Glutamatergic neuron (in vitro differentiated cells): Measurements from ENCODE around the gene SHOC1. TPM values are rescaled to one million over a fixed set of nuclear protein-coding genes. Genes with fewer than 3 reads are reported as not detected.

ENCODE experiments used
- DNase-seq: peaks from one replicate; pipeline ENCODE4 v3.0.0; 2022
- H3K27ac Mint-ChIP-seq: one replicate; pipeline ENCODE4 v1.8.0; 2020; ENCODE audit warnings: mild to moderate bottlenecking, mixed read lengths, inconsistent platforms; ENCODE audit not compliant: unreplicated experiment
- H3K27me3 Mint-ChIP-seq: one replicate; pipeline ENCODE4 v1.8.0; 2020; ENCODE audit warnings: mild to moderate bottlenecking, moderate library complexity, mixed read lengths, inconsistent platforms; ENCODE audit not compliant: unreplicated experiment
- H3K36me3 Mint-ChIP-seq: one replicate; pipeline ENCODE4 v1.8.0; 2020; ENCODE audit warnings: mild to moderate bottlenecking, mixed read lengths, inconsistent platforms; ENCODE audit not compliant: unreplicated experiment
- H3K4me1 Mint-ChIP-seq: one replicate; pipeline ENCODE4 v1.8.0; 2020; ENCODE audit warnings: mild to moderate bottlenecking, low read depth, mixed read lengths, inconsistent platforms; ENCODE audit not compliant: unreplicated experiment
- H3K4me3 Mint-ChIP-seq: one replicate; pipeline ENCODE4 v1.8.0; 2020; ENCODE audit warnings: mild to moderate bottlenecking, mixed read lengths, inconsistent platforms; ENCODE audit not compliant: unreplicated experiment
- H3K9me3 Mint-ChIP-seq: one replicate; pipeline ENCODE4 v1.8.0; 2020; ENCODE audit warnings: mild to moderate bottlenecking, moderate library complexity, mixed read lengths, inconsistent platforms; ENCODE audit not compliant: unreplicated experiment
- CTCF ChIP-seq: fragments of 200-600 bp; sonication (generic); IDR thresholded peaks from one replicate; pipeline ENCODE4 v1.5.0; 2021; ENCODE audit not compliant: partially characterized antibody, unreplicated experiment
- total RNA-seq: library from RNA; stranded (reverse); fragmentation: NEBNext Ultra II Directional; extraction: Animal tissue kit (Norgen Biotek cat#: 25700); gene quantifications from one replicate; pipeline ENCODE4 v1.2.1, GENCODE V29; 2021; ENCODE audit not compliant: unreplicated experiment

SHOC1 gene
- total RNA-seq, 1 donor from 2014 or later: not detected

GRCh38 chr9:111759762-111760639 is 34.7 kb downstream of the SHOC1 start:
- Mint-ChIP-seq H3K27ac (no peak overlapping the region), H3K36me3 (no peaks in the 10 kb centered on the region), H3K4me3 (no peak overlapping the region), H3K4me1 (no peaks in the 10 kb centered on the region), H3K27me3 (no peaks in the 10 kb centered on the region), H3K9me3 (no peaks in the 10 kb centered on the region)
- DNase-seq: no peak
- peak; percentile 35 for TF ChIP-seq CTCF

- Mint-ChIP-seq H3K4me3 (no peak overlapping the region), H3K4me1 (no peaks in the 10 kb centered on the region), H3K27me3 (no peaks in the 10 kb centered on the region), H3K27ac (no peak overlapping the region), H3K36me3 (no peaks in the 10 kb centered on the region), H3K9me3 (no peaks in the 10 kb centered on the region)
- TF ChIP-seq CTCF: no peak
- DNase-seq: no peak
These were observed 39.9 kb downstream of the SHOC1 start for GRCh38 chr9:111754800-111755199.

DNA sequence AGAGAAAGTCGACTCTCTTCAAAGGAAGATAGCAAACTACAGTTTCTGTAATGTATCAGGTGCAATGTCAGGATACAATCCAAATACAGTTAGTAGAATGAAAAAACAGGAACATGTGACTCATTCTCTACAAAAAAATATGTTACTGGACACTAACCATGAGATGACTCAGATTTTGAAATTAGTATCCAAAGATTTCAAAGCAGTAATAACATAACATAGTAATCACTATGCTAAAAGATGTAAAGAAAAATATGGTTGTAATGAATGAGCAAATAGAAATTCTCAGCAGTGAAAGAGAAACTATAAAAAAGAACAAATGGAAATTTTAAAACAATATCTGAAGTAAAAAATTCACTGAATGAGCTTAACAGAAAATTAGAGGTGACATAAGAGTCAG is 42.3 kb downstream of the SHOC1 start:
- DNase-seq: no peak
- Mint-ChIP-seq H3K9me3 (no peaks in the 10 kb centered on the region), H3K4me1 (no peaks in the 10 kb centered on the region), H3K27me3 (no peaks in the 10 kb centered on the region), H3K27ac (no peak overlapping the region), H3K4me3 (no peak overlapping the region), H3K36me3 (no peaks in the 10 kb centered on the region)
- no peak for TF ChIP-seq CTCF

Other genes with a start within 250 kb of the SHOC1 start
- 23.4 TPM for gene PTGR1, start 195.3 kb downstream of the SHOC1 start, total RNA-seq
- 7.4 TPM for gene DNAJC25, start 163.6 kb downstream of the SHOC1 start, total RNA-seq
- gene GNG10, start 133.3 kb downstream of the SHOC1 start, total RNA-seq: 17.1 TPM
- 16.0 TPM for gene UGCG, start 101.9 kb upstream of the SHOC1 start, total RNA-seq